ENCODE results near the gene CREB3L2.
A peak's percentile ranks its signal among the peaks of the same experiment; 100 is the strongest.
"Not testable (repeated sequence)": the region's sequence is repeated elsewhere in the genome, so short reads cannot be mapped to it uniquely, and the experiment has no call there.

The CREB3L2 gene

DNA sequence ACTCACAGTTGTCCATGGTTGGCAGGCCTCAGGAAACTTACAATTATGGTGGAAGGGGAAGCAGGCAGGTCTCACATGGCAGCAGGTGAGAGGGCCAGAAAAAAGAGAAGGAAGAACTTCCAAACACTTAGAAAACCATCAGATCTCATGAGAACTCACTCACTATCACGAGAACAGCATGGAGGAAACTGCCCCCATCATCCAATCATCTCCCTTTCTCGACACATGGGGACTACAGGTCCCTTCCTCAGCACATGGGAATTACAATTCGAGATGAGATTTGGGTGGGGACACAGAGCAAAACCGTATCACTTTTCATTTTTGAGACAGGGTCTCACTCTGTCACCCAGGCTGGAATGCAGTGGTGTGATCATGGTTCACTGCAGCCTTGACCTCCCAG lies 12.3 kb upstream of the CREB3L2 start:
- FAIRE-seq, result not testable (repeated sequence)

DNA sequence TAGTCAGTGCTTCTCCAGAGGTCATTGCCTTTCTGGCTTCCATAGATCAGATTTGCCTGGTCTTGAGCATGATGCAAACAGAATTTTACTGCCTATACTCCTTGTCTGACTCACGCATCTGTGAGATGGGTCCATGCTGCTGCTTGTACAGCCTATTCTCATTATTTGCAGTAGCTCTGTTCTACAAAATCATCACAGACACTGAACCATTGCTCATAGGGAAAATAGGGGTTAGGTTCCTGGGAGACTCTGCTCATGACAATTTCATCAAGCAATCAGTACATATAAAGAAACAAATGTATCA lies 7.4 kb upstream of the CREB3L2 start:
- DNase-seq (ENCODE audit: low spot score) (no peak), FAIRE-seq (no peak)

More for the DNA sequence above, 12.3 kb upstream of the CREB3L2 start:
- DNase-seq (ENCODE audit: low spot score), result not testable (repeated sequence)

DNA sequence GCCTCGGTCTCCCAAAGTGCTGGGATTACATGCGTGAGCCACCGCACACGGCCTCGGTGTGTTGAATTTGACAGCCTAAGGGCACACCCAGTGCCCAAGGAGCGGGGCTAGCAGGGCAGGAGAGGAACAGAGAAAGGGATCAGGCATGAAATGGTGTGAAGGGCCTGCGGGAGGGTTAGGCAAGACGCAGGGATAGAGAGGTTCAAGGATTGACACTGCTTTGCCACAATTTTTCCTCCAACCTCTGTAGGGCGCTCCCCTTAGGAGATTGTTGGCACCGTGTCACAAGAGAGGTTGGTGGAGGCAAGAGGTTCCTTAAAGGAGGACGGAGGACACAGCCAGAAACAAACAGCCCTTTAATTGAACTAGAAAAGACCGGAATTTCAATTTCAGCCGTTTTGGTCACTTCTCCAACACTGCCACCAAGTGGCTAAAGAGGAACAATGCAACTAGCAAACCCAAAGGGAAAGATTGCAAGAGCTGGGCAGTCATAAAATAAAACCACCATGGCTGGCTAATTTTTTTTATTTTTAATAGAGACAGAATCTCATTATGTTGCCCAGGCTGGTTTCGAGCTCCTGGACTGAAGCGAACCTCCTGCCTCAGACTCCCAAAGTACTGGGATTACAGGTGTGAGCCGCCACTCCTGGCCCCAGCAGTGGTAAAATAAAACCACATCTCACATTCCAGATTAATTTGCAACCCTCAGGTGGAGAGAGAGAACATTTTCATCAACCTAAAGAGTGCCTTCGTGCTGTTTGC lies 6.9 kb upstream of the CREB3L2 start:
- peak; percentile 70 for DNase-seq (ENCODE audit: low spot score)
- FAIRE-seq, result peak; percentile 82

DNA sequence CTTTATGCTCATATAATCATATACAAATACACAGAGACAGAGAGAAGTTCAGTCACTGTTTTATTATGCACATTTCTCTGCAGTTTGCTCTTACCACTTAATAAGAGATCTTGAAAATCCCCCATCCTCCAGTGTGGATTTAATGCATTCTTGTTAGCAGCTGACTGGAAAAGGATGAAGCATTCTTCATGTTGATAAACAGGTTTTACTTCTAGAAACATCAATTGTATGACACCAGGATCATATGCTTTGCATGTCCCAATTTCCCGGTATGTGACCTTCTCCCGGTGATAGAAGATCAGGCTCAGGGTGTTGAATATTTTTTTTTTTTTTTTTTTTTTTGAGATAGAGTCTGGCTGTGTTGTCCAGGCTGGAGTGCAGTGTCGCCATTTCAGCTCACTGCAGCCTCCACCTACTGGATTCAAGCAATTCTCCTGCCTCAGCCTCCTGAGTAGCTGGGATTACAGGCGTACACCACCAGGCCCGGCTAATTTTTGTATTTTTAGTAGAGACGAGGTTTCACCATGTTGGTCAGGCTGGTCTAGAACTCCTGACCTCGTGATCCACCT lies 6.2 kb upstream of the CREB3L2 start:
- no peak for FAIRE-seq

DNA sequence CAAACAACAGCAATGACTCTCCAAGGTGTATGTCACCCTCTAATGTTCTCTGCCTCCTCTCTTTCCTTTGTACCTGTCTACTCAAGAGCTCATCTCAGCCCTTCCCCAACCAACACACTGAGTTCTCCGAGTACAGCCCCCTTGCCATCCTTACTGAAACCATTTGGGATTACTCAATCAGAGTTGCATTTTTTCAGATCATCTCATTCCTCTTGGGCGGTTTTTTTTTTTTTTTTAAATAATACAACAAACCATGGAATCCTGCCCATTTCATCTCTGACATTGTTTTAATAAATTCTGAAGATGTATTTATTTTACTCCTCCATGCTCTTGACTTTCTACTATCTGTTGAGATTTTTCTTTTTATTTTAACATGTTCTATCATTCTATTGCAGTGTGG lies 4.2 kb upstream of the CREB3L2 start:
- no peak for DNase-seq (ENCODE audit: low spot score)
- FAIRE-seq, result no peak

More for the DNA sequence above, 6.2 kb upstream of the CREB3L2 start:
- no peak for DNase-seq (ENCODE audit: low spot score)

DNA sequence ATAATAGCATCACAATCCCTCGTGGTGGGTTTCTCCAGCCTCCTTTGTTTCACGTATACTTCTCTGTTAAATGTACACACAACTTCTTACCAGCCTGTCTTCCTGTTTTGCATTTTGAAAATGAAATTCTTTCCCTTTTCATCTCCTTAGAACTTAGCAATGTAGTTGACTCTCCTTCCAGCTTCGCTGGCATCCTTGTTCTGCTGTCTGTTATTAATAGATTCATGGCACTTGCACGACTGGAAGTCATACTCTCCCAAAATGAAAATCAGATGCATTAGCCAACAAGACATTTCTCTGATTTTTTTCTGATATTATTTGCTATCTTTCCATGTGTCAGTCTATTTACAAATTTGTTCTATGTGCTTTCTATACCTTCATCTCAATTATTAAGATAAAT lies 3.0 kb upstream of the CREB3L2 start:
- FAIRE-seq (no peak), DNase-seq (ENCODE audit: low spot score) (no peak)

DNA sequence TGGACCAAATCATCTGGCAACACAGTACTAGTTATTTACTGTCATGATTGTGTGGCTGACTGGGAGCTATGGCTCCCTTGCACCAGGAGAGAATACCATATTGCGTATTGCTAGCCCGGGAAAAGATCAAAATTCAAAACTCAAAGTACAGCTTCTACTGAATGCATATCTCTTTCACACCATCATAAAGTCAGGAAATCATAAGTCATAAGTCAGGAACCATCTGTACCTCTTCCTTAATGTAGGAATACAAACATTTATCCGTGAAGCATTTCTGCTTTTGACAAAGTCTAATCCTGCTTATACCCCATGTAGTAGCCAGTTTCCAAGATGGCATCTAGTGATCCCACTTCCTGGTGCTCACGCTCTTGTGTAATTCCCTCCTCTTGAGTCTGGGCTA lies 2.2 kb upstream of the CREB3L2 start:
- FAIRE-seq (no peak), DNase-seq (ENCODE audit: low spot score) (no peak)

DNA sequence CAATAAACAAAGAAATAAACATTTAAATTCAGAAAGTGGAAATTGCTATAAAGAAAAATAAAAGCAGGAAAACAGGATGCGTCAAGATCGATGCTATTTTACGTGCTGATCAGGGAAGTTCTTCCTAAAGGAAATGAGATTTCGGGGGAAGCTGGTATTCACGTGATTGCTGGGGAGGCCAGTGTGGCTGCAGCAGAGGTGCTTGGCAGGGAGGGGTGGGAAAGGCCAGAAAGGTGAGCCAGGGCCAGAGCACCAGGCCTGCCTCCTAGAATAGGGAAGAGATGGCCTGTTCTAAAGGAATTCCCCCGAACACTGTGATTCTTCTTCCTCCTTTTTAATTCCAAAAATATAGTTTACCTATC lies 923 bp upstream of the CREB3L2 start:
- FAIRE-seq (no peak), DNase-seq (ENCODE audit: low spot score) (no peak)

DNA sequence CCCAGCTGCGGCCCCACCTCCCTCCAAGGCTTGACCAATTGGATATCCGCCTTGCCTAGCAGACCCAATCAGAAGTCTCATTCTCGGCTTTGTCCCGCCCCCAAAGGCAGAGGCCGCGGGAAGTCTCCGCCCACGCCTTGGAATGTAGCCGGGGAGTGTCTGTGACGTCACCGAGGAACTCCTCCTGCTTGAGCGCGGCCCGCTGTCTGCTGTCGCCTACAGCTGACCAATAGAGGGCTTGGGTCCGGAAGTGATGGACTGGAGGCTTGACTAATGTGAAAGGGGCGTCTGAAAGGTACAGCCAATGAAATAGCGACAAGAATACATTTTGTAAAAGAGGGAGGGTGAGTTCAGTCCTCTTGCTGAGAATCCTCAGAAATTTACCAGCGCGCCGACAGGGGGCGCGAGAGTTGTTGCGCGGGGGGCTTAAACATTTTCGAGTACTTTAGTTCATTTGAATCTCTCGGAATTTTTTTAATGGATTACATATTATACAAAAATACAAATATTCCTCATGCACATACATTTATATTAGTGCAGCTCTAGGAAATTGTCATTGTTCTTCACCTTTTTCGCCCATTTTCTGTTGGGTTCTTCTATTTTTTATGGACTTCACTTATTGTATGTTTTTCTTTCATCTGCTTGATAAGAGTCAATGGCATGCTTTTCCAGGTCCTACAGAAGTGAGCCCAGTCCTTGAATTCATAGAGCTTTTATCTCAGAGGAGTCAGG lies 376 bp upstream of the CREB3L2 start:
- DNase-seq (ENCODE audit: low spot score), result peak; percentile 100
- FAIRE-seq, result peak; percentile 98

DNA sequence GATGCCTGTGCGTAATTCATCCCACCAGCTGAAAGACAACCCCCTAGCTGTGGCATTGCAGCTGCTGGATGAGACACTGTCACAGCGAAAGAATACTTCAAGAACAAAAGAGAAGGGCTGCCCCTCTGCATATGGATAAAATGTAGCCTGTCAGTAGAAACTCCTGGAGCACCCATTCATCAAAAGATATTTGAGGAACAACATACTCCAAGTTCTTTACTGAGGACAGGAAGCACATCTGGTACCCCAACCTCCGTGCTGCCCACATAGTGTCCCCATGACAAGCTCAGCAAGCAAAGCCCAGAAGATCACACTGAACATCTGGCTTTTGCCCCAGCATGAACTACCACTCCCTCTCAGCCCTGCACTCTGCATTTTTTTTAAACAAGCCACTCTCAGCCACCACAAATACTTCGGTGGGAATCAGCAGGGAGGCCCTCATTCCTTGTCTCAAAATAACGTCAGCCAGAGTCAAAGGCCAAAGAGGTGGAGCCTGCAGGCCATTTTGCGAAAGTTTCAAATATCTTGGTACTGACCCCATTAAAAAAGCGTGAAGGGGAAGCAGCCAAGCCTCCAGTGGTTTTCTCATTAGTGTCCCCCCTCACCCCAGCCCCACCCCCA lies 1.7 kb downstream of the CREB3L2 start:
- DNase-seq (ENCODE audit: low spot score) (peak; percentile 66), FAIRE-seq (peak; percentile 25)

DNA sequence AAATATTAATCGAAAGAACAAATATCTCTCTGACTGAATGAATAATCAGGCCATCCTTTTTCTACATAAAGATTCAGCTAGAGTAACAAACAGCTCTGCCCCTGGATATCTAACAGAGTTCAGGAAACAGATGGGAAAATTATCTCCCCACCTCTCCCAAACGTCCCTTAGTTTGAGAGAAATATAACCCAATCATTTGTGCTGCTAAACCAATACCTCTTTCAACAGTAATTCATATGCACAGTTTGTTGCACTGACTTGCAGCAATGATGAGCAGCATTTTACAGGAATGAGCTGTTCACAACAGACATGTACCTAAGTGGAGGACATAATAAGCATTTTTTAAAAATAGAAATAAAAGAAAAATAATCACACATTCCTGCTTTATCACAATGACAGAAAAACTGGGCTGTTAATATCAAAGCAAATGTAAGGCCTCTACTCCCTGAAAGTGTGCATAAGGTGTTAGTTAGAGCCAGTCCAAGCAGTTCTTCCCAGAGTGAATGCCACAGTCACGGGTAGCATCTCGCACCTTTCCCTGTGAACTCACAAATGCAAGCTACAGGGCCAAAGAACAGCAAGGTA lies 2.3 kb downstream of the CREB3L2 start:
- no peak for DNase-seq (ENCODE audit: low spot score)
- no peak for FAIRE-seq

DNA sequence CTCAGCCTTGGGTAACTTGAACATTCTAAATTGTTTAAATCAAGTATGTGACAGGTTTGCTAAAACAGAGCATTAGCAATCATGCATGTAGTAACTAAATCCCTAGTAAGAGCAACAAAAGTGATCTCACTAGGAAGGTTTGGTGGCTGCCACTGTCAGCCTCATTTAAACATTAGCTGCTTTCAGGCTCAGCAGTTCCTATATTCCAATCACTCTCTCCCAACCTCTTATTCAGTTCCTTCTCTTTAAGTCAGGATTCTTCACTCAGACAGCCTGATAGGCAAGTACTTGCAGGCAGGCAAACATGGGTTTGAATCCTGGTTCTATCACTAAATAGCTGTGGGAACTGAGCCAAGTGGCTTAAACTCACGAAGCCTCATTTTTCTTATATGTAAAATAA lies 3.6 kb downstream of the CREB3L2 start:
- DNase-seq (ENCODE audit: low spot score), result no peak

DNA sequence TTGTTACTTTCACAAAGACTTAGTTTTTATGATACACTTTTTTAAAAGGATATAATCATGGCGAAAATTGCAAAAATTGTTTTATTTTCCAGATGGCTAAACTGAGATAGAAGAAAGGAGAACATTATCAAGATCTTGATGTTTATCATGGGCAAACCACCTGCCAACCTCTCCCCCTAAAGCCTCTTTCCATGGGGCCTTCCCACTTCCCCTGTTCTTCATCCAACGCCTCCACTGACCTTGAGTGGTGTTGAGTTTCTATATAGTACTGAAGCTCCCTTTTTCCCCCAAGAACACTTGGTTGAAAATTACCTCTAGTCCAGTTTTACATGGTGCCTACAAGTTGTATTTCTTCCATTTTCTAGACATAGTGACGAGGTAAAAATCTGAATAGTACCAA lies 5.0 kb downstream of the CREB3L2 start:
- FAIRE-seq, result no peak
- no peak for DNase-seq (ENCODE audit: low spot score)

More for the DNA sequence above, 3.6 kb downstream of the CREB3L2 start:
- FAIRE-seq, result peak; percentile 58

DNA sequence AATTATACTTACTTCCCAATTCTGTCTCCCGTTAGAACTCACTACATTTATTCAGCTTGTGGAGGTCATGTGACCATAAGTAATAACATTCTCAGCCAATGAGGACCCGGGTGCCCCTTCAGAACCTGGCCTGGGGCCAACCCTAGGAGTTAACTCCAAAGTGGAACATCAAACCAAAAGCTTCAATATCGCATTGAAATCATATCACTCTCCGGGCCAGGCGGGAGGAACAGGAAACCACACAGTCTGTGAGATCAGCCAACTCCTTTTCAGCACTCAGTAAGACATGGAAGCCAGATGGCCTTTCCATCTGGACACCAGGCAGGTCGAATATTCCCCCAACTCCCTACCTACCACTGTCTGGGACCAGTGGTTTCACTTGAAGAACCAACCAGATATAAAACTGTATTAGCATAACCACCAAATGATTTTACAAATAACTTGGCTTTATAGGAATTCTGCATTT lies 5.5 kb downstream of the CREB3L2 start:
- no peak for DNase-seq (ENCODE audit: low spot score)
- no peak for FAIRE-seq

DNA sequence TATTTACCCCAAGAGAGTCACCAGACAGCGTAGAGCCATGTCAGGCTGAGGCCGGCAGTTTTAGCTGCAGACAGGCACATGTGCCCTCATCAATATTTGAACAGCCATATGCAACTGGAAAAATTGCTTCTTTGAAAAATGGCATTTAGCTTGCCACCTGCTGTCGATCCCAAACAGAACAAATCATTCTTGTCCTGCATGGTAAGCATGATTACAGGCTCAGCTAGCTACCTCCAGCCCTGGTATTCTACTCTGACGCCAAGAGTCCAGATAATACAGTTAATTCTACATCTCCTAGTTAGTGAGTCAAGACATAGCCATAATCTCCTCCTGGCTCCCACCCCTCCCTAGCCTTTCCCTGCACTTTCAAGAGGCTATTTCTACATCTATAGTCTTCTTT lies 7.7 kb downstream of the CREB3L2 start:
- DNase-seq (ENCODE audit: low spot score) (peak; percentile 73), FAIRE-seq (peak; percentile 80)

DNA sequence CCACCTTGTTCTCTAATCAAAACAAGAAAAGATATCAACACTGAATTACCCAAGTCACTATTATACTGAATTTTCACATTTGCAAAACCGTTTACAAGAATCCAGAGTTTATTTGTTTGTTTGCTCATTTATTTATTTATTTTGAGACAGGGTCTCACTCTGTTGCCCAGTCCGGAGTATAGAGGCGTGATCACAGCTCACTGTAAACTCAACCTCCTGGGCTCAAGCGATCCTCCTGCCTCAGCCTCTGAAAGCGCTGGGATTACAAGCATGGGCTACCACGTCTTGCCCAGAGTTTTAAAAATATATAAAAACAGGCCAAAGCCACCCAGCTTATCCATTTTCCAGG lies 8.5 kb downstream of the CREB3L2 start:
- FAIRE-seq (no peak), DNase-seq (ENCODE audit: low spot score) (no peak)

DNA sequence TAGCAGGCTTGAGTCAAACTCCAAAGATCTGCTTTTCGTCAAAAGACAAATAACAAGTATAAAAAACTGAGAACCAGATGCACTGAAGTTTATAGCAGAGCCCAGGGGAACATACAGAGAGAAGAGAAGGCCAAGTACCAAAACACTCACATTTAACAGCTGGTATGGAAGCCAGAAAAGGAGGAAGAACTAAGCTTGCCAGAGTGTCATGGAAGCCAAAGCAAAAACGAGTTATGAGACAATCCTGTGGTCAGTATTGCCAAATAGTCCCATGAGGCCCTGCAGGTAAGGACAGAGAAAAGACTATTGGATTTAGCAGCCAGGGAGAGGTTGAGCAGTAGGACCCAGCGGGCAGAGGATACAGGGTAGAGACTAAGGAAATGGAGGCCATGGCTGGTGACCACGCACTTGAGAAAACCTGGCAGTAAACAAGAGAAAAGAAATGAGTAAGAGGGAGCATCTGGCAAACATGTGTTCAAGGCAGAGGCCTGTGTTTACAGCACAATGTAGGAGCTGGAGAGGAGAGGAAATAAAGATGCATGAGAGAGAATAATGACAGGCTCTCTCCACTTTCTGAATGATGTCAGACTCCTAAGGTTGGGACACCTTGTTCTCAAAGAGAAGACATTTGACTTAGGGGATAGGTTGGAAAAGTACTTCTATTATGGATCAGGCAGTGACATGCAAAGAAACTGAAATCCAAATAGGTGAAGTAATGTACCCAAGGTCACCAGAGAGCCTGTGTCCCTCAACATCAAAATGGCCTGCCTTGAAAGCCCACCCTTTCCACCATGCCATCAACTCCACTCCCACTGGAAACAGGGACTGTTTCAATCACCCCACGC lies 9.1 kb downstream of the CREB3L2 start:
- FAIRE-seq (no peak), DNase-seq (ENCODE audit: low spot score) (peak; percentile 63)

DNA sequence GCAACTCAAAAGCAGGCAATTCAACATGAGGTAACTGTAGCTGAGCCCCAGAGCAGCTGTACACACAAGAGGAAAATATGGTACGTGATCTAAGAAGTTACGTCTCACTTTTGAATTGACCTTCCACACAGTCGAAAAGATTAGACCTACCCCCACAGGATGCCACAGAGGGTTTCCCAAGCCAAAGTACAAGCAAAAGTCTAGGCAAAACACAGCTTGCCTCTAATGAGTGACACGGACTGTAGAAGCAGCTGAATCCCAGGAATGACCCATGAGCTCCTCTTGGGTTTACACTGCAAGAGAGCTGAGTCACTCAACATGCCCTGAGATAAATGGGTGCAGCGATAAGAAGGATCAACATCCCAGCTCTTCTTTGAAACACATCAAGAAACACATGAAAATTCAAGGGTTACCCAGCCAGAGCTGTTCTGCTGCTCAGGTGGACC lies 9.8 kb downstream of the CREB3L2 start:
- peak; percentile 80 for FAIRE-seq
- peak; percentile 91 for DNase-seq (ENCODE audit: low spot score)

DNA sequence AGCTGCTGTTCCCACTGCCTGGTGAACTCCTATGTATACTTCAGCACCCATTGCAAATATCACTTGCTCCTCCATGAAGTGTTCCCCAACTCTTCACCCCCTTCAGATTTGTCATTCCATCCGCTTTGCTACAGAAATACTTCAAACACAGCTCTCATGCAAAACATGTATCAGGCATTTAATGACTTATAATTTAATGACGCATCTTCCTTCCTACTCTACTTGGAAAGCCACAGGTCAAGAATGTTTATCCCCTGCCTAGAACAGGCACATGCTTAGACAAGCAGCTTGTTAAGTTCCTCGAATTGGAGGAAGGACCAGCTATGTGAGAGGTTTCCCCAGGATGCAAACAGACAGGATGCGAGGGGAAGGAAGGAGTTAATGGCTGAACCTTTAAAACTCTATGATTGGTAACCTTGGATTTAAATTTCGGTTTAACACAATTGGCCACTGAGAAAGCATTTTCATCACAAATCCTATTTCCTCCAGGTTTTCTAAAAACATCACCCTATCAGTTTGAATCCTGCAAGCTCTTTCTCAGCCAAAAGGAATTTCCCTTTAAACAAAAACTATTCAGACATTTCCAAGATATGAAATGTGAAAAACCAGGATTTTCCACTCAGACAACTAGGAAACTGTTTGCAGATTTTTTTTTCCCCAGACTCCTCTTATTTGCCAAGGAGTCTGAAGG lies 11.5 kb downstream of the CREB3L2 start:
- peak; percentile 83 for FAIRE-seq
- peak; percentile 91 for DNase-seq (ENCODE audit: low spot score)

DNA sequence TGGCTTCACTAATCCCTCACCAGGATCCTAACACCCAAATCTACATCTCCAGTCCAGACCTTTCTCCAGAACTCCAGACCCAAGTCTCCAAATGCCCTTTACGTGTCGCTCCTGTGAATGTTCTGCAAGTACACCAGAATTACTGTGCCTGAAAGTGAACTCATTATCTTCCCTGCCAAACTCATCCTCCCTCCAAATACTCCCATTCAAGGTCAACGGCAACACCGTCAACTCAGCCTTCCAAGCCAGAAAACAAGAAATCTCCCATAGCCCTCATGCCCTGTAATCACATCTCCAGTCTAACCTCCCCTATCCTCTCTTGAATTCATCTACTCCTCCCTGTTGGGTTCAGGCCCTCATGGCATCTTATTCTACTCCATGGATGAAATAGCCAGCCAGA lies 12.3 kb downstream of the CREB3L2 start:
- FAIRE-seq (no peak), DNase-seq (ENCODE audit: low spot score) (no peak)

All from RCC 7860 (cell line).